AG09309 (cell line): ENCODE data around the gene MYD88.

Experiments
- DNase-seq: peaks from one replicate; pipeline ENCODE4 v3.0.0-alpha.2; 2010; ENCODE audit warnings: low read depth
- H3K4me3 ChIP-seq: 2 replicates; pipeline ENCODE4 v1.5.1; 2011; ENCODE audit warnings: mild to moderate bottlenecking, low read depth, low read length, moderate library complexity; ENCODE audit not compliant: control insufficient read depth
- TF ChIP-seq, protein P1 (sequence below): IDR thresholded peaks from 2 replicates; pipeline ENCODE4 v1.5.1; 2011; ENCODE audit warnings: mild to moderate bottlenecking, low read depth, low read length, inconsistent platforms; ENCODE audit not compliant: insufficient read depth, control insufficient read depth; ENCODE audit errors: missing control alignments

The MYD88 gene

DNA sequence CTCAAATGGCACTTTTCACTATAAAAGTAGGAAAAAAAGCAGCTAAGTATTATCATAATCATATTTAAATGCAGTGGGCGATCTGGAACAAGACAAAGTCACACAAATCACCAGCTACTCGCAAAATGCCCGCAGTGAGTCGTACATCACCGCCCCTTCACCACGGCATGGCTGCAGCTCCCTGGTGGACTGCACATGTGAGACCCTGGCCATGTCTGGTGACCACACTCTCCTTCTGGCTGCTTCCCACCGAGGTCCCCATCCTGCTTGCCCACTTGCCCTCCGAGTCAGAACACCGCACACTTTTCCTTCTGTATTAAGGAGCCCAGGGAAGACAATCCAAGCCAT, 40.1 kb upstream of the MYD88 start:
- TF ChIP-seq, protein P1, sequence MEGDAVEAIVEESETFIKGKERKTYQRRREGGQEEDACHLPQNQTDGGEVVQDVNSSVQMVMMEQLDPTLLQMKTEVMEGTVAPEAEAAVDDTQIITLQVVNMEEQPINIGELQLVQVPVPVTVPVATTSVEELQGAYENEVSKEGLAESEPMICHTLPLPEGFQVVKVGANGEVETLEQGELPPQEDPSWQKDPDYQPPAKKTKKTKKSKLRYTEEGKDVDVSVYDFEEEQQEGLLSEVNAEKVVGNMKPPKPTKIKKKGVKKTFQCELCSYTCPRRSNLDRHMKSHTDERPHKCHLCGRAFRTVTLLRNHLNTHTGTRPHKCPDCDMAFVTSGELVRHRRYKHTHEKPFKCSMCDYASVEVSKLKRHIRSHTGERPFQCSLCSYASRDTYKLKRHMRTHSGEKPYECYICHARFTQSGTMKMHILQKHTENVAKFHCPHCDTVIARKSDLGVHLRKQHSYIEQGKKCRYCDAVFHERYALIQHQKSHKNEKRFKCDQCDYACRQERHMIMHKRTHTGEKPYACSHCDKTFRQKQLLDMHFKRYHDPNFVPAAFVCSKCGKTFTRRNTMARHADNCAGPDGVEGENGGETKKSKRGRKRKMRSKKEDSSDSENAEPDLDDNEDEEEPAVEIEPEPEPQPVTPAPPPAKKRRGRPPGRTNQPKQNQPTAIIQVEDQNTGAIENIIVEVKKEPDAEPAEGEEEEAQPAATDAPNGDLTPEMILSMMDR = no peak
- H3K4me3 ChIP-seq = no peak overlapping the region
- DNase-seq = no peak

DNA sequence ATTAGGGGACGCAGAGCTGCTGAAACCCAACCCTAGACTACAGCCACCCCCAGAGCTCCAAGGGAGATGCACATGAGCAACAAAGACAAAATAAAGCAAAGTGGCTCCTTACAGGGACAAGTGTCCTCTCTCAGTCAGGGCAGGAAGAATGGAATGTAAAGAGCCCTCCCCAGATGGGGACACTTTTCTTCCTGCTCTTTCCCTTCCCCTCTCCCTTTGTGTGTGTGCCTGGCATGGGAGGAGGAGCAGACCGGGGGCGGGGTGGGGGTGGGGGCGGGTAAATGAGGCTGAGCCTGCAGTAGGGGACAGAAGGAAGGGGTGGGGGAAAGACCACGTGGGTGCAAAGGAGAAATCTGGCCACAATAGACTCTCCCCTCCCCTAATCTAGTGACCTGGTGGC, 38.9 kb upstream of the MYD88 start:
- DNase-seq = no peak
- TF ChIP-seq, protein P1 = no peak
- no peak overlapping the region for H3K4me3 ChIP-seq

DNA sequence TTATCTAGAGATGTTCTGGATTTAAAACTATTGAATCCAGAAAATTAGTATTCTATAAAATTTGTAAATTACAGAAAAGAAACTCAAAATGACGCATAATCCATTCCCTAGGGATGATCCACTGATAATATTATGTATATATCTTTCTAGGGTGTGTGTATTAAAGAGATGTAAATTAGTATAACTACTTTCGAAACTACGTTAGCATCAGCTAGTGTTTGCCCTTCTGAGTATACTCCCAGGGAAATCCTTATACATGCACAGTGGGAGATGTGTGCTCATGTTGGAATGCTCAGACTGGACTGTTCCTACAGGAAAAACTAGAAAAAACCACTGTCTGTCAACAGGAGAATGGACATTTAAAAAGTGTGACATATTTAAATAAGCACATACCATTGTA, 38.0 kb upstream of the MYD88 start:
- no peak for DNase-seq
- TF ChIP-seq, protein P1 = no peak

DNA sequence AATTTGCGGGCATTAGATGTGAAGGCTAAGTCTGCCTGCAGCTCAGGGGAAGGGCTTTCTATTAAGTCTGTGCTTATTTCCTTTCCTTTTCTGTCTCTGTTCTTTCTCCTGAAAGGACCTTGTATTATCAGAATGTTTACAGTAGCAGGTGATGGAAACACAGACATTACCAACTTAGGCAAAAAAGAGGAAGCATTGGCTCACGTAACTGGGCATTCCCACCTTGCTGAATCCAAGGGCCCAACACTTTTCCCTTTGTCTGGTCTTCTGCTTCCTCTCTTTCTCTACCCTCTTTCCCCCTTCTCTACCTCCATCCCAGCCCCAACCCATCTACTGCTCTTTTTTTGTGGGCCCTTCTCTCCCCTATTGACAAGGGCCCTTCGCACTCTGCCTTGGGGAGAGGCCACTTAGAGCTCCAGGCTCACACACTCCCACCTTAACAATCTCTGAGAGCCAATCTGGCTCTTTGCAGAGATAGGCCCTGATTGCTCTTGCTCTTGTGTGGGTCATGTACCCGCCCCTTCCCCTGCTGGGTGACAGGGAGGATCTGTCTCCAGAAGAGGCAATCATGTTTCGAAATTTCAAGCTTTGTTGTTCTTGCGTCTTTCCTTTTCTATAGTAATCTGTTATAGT, 36.5 kb upstream of the MYD88 start:
- H3K4me3 ChIP-seq = no peak overlapping the region
- DNase-seq = no peak
- TF ChIP-seq, protein P1 = no peak

More for the DNA sequence above, 38.0 kb upstream of the MYD88 start:
- no peak overlapping the region for H3K4me3 ChIP-seq

DNA sequence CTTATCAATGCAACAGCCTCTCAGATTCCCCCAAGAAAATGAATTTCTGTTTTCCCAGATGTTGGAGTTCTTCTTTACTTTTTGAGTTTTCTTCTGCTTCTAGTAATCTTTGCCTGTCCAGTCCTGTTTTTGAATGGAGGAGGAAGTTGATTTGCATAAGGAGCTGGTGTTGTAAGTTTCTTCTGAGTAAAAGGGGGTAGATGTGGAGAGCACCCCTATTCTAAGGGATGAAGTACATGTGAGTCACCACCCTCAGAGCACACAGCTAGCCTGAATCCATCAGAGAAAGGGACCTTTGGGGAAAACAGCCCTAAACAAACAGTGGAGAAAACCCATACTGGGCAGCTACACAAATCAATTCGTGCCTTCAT, 36.0 kb upstream of the MYD88 start:
- DNase-seq = no peak
- H3K4me3 ChIP-seq = no peak overlapping the region
- TF ChIP-seq, protein P1 = no peak

DNA sequence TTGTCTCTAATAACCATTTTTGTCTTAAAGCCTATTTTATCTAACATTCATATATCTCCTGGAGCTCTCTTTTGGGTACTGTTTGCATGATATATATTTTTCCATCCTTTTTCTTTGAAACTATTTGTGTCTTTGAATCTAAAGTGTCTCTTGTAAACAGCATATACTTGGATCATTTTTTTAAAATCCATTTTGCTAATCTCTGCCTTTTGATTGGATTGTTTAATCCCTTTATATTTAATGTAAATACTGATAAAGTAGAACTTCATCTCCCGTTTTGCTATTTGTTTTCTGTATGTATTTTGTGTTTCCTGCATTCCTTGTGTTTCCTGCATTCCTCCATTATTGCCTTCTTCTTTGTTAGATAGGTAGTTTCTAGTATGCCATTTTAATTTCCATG, 32.9 kb upstream of the MYD88 start:
- TF ChIP-seq, protein P1 = no peak
- no peak overlapping the region for H3K4me3 ChIP-seq
- no peak for DNase-seq
